OCI-LY3 (cell line): Measurements from ENCODE around the gene VPS26A.

Experiments used
- EZH2phosphoT487 ChIP-seq: fragments of 200-600 bp; shearing (Covaris generic); IDR thresholded peaks from 2 replicates; pipeline ENCODE4 v1.6.1; 2018; ENCODE audit warnings: antibody characterized with exemption, mixed run types, low read depth
- TF ChIP-seq, protein P1 (sequence below): fragments of 200-600, 300-600 bp; sonication (generic); IDR thresholded peaks from 2 replicates; pipeline ENCODE4 v1.5.1; 2014; ENCODE audit warnings: antibody characterized with exemption, low read length, low read depth

DNA sequence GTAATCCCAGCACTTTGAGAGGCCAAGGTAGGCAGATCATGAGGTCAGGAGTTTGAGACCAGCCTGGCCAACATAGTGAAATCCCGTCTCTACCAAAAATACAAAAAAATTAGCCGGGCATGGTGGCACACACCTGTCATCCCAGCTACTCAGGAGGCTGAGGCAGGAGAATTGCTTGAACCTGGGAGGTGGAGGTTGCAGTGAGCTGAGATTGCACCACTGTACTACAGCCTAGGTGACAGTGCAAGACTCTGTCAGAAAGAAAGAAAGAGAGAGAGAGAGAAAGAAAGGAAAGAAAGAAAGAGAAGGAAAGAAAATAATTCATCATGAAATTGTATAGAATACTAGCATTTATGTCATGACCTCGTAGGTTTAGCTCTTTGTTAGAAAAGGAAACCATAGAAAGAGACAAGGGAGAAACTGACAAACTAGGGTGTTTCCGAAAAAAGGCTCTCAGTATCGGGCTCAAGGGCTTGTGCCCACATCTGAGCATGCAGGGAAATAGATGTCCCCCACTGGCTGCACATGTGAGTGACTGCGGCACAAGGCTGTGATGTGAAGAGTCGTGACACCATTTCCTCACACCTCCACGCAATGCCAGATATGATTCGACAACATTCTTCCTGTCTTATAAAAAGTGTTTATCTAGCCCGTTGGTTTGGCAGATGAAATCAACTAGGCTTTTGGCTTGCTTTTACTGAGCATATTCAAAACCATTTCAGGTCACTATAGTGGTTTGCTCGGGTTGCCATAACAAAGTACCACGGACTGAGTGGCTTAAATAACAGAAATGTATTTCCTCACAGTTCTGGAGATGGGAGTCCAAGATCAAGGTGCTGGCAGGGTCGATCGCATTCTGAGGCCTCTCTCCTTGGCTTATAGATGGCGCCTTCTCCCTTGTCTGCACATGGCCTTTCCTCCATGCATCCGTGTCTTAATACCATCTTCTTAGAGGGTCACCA is 34.1 kb upstream of the VPS26A start:
- TF ChIP-seq, protein P1, sequence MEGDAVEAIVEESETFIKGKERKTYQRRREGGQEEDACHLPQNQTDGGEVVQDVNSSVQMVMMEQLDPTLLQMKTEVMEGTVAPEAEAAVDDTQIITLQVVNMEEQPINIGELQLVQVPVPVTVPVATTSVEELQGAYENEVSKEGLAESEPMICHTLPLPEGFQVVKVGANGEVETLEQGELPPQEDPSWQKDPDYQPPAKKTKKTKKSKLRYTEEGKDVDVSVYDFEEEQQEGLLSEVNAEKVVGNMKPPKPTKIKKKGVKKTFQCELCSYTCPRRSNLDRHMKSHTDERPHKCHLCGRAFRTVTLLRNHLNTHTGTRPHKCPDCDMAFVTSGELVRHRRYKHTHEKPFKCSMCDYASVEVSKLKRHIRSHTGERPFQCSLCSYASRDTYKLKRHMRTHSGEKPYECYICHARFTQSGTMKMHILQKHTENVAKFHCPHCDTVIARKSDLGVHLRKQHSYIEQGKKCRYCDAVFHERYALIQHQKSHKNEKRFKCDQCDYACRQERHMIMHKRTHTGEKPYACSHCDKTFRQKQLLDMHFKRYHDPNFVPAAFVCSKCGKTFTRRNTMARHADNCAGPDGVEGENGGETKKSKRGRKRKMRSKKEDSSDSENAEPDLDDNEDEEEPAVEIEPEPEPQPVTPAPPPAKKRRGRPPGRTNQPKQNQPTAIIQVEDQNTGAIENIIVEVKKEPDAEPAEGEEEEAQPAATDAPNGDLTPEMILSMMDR, result no peak
- no peak for TF ChIP-seq EZH2phosphoT487
